GM21423 (cell line): ENCODE results near the gene CERCAM.

ENCODE experiments used
- ATAC-seq: cut with Tn5 transposase; IDR thresholded peaks from one replicate; pipeline ENCODE4 v1.9.1; 2021; ENCODE audit warnings: mild to moderate bottlenecking, moderate library complexity; ENCODE audit not compliant: unreplicated experiment

The CERCAM gene

GRCh38 chr9:128455849-128456612, 35.4 kb downstream of the CERCAM start, which contains the start of gene ODF2:
ODF2 (plus strand) TSS chr9:128456006; CDS start chr9:128456092, 86 bp downstream.
- ATAC-seq = peak; percentile 91

GRCh38 chr9:128456613-128457061, 36.0 kb downstream of the CERCAM start:
- ATAC-seq = peak; percentile 34

- ATAC-seq = no peak
Measured at GRCh38 chr9:128457207-128457606, 36.5 kb downstream of the CERCAM start.

GRCh38 chr9:128459011-128459410, 38.4 kb downstream of the CERCAM start:
- ATAC-seq = no peak

GRCh38 chr9:128469070-128469469, 48.4 kb downstream of the CERCAM start:
- ATAC-seq = no peak

- ATAC-seq = no peak
Measured at GRCh38 chr9:128470560-128470959, 49.9 kb downstream of the CERCAM start.

GRCh38 chr9:128473104-128473503, 52.4 kb downstream of the CERCAM start:
- no peak for ATAC-seq

- no peak for ATAC-seq
Measured at GRCh38 chr9:128475867-128476266, 55.2 kb downstream of the CERCAM start.

- no peak for ATAC-seq
Measured at GRCh38 chr9:128479262-128479661, 58.6 kb downstream of the CERCAM start.

GRCh38 chr9:128481561-128481960, 60.9 kb downstream of the CERCAM start:
- no peak for ATAC-seq

- ATAC-seq = no peak
Measured at GRCh38 chr9:128482186-128482585, 61.5 kb downstream of the CERCAM start.

- no peak for ATAC-seq
Measured at GRCh38 chr9:128484686-128485413, 64.2 kb downstream of the CERCAM start.

- ATAC-seq = no peak
Measured at GRCh38 chr9:128485414-128485855, 64.8 kb downstream of the CERCAM start.

- ATAC-seq = no peak
Measured at GRCh38 chr9:128486201-128486600, 65.5 kb downstream of the CERCAM start.
